Activated CD4-positive, alpha-beta memory T cell treated with anti-CD3 and anti-CD28 coated beads for 36 hours (primary cell): ENCODE measurements around the gene AP1S1. TPM values are rescaled to one million over a fixed set of nuclear protein-coding genes. Genes with fewer than 3 reads are reported as not detected.

Source experiments
- CTCF ChIA-PET: fragments of 350-600 bp; sonication (Branson Sonifier 250); formaldehyde crosslinking; loops from one replicate; lab custom pipeline; 2021; ENCODE audit warnings: antibody characterized with exemption, inconsistent platforms; lab: Charles Lee
- POLR2A ChIA-PET: fragments of 350-600 bp; sonication (Branson Sonifier 250); formaldehyde crosslinking; loops from one replicate; lab custom pipeline; 2021; ENCODE audit warnings: antibody characterized with exemption; lab: Charles Lee
- DNase-seq: peaks from one replicate; pipeline ENCODE4 v3.0.0-alpha.2; 2020
- H3K27ac Mint-ChIP-seq: one replicate; pipeline ENCODE4 v1.8.0; 2021; ENCODE audit warnings: mixed read lengths
- H3K27me3 Mint-ChIP-seq: one replicate; pipeline ENCODE4 v1.8.0; 2021; ENCODE audit warnings: mixed read lengths
- H3K36me3 Mint-ChIP-seq: one replicate; pipeline ENCODE4 v1.8.0; 2021; ENCODE audit warnings: mixed read lengths
- H3K4me1 Mint-ChIP-seq: one replicate; pipeline ENCODE4 v1.8.0; 2021; ENCODE audit warnings: low read depth, mixed read lengths
- H3K4me3 Mint-ChIP-seq: one replicate; pipeline ENCODE4 v1.8.0; 2021; ENCODE audit warnings: mild to moderate bottlenecking, mixed read lengths
- H3K9me3 Mint-ChIP-seq: one replicate; pipeline ENCODE4 v1.8.0; 2021; ENCODE audit warnings: mixed read lengths
- intact Hi-C: fragments of 100-400 bp; cut with micrococcal nuclease; formaldehyde crosslinking; loops from one replicate; pipeline ENCODE4 v1.15.1; 2023
- total RNA-seq, 2 experiments: library from RNA; stranded (reverse); gene quantifications; one replicate each; pipeline ENCODE4 v1.2.3, GENCODE V29; 2021

AP1S1 gene
- total RNA-seq, 2 experiments from 2014 or later = 41.1 to 44.7 TPM

- intact Hi-C loops = no loop called here
- ChIA-PET POLR2A (no interaction called here), CTCF (interaction anchor here (0.6 to 2.4 kb wide), 3 partner anchors 18 to 128 kb away, joined by 3 to 8 read pairs (median 5); no protein-coding TSS in a partner anchor)
- Mint-ChIP-seq H3K9me3 (no peaks in the 10 kb centered on the region), H3K27ac (no peak overlapping the region), H3K4me1 (peaks cover 27% of the 10 kb centered on the region), H3K27me3 (peaks cover 32% of the 10 kb centered on the region), H3K36me3 (peaks cover 27% of the 10 kb centered on the region), H3K4me3 (peak overlapping the region; percentile 41)
- no peak for DNase-seq
These were observed 7.6 kb downstream of the AP1S1 start for GRCh38 chr7:101161692-101162471.

GRCh38 chr7:101162551-101163278, 8.4 kb downstream of the AP1S1 start:
- Mint-ChIP-seq H3K4me3 (peak overlapping the region; percentile 41), H3K36me3 (peaks cover 26% of the 10 kb centered on the region), H3K27ac (no peak overlapping the region), H3K9me3 (no peaks in the 10 kb centered on the region), H3K4me1 (peaks cover 35% of the 10 kb centered on the region), H3K27me3 (peaks cover 40% of the 10 kb centered on the region)
- DNase-seq = no peak
- intact Hi-C loops = no loop called here
- ChIA-PET POLR2A (no interaction called here), CTCF (interaction anchor here (1.2 to 2.4 kb wide), 3 partner anchors 9 to 30 kb away, joined by 4 to 8 read pairs (median 5); no protein-coding TSS in a partner anchor)

- Mint-ChIP-seq H3K4me3 (peak overlapping the region; percentile 46), H3K9me3 (no peaks in the 10 kb centered on the region), H3K36me3 (peaks cover 21% of the 10 kb centered on the region), H3K4me1 (peaks cover 40% of the 10 kb centered on the region), H3K27ac (no peak overlapping the region), H3K27me3 (peaks cover 48% of the 10 kb centered on the region)
- intact Hi-C loops = loop anchor here (2.0 kb wide), 1 partner anchor 81 kb away; the partner anchor contains the start of gene FIS1
- ChIA-PET CTCF (interaction anchor here (1.2 to 2.4 kb wide), 3 partner anchors 8 to 29 kb away, joined by 4 to 8 read pairs (median 5); no protein-coding TSS in a partner anchor), POLR2A (no interaction called here)
- no peak for DNase-seq
These were observed 9.2 kb downstream of the AP1S1 start for GRCh38 chr7:101163279-101164070.

GRCh38 chr7:101164071-101164840, 10.0 kb downstream of the AP1S1 start:
- no peak overlapping the region for H3K27ac Mint-ChIP-seq
- ChIA-PET CTCF (interaction anchor here (1.8 to 2.7 kb wide), 3 partner anchors 20 to 53 kb away, joined by 6 to 20 read pairs (median 9); partner anchors contain the start of genes PLOD3 and ZNHIT1), POLR2A (interaction anchor here (2.0 kb wide), 1 partner anchor 53 kb away, joined by 6 read pairs; the partner anchor contains the start of genes PLOD3 and ZNHIT1)
- H3K36me3 Mint-ChIP-seq = peaks cover 19% of the 10 kb centered on the region
- no peak overlapping the region for H3K4me3 Mint-ChIP-seq
- peaks cover 45% of the 10 kb centered on the region for H3K4me1 Mint-ChIP-seq
- H3K9me3 Mint-ChIP-seq = no peaks in the 10 kb centered on the region
- no peak for DNase-seq
- intact Hi-C loops = loop anchor here (2.0 kb wide), 1 partner anchor 81 kb away; the partner anchor contains the start of gene FIS1
- H3K27me3 Mint-ChIP-seq = peaks cover 53% of the 10 kb centered on the region

GRCh38 chr7:101165075-101165957, 11.0 kb downstream of the AP1S1 start, which contains the start of gene VGF:
VGF (minus strand) TSS chr7:101165569; CDS start chr7:101164843, 726 bp downstream.
- H3K36me3 Mint-ChIP-seq = peaks cover 8% of the 10 kb centered on the region
- no peak within 1 kb of the TSS for H3K27ac Mint-ChIP-seq
- H3K4me1 Mint-ChIP-seq = peaks cover 53% of the 10 kb centered on the region
- POLR2A ChIA-PET = interaction anchor here (1.1 to 2.0 kb wide), 4 partner anchors 9 to 276 kb away, joined by 3 to 6 read pairs (median 4); partner anchors contain the start of genes PLOD3, UFSP1 and ZNHIT1
- H3K4me3 Mint-ChIP-seq = peak within 1 kb of the TSS; percentile 71
- H3K9me3 Mint-ChIP-seq = no peaks in the 10 kb centered on the region
- peaks cover 60% of the 10 kb centered on the region for H3K27me3 Mint-ChIP-seq
- CTCF ChIA-PET = interaction anchor here (0.9 to 2.7 kb wide), 7 partner anchors 8 to 52 kb away, joined by 3 to 20 read pairs (median 4); partner anchors contain the start of genes PLOD3 and ZNHIT1
- intact Hi-C loops = loop anchor here (1.0 to 2.0 kb wide), 2 partner anchors 11 to 79 kb away; partner anchors contain the start of genes AP1S1 and FIS1
- DNase-seq = peak; percentile 95

- H3K27ac Mint-ChIP-seq = no peak overlapping the region
- intact Hi-C loops = loop anchor here (1.0 to 2.0 kb wide), 2 partner anchors 12 to 79 kb away; partner anchors contain the start of genes AP1S1 and FIS1
These were observed 11.8 kb downstream of the AP1S1 start for GRCh38 chr7:101165958-101166647.

GRCh38 chr7:101166648-101166908, 12.3 kb downstream of the AP1S1 start:
- no peak for DNase-seq
- Mint-ChIP-seq H3K36me3 (peaks cover 2% of the 10 kb centered on the region), H3K4me3 (no peak overlapping the region), H3K9me3 (no peaks in the 10 kb centered on the region), H3K4me1 (peaks cover 65% of the 10 kb centered on the region), H3K27me3 (peaks cover 68% of the 10 kb centered on the region), H3K27ac (no peak overlapping the region)
- CTCF ChIA-PET = interaction anchor here (2.0 to 2.7 kb wide), 2 partner anchors 22 to 51 kb away, joined by 6 to 20 read pairs; partner anchors contain the start of genes PLOD3 and ZNHIT1
- intact Hi-C loops = no loop called here
- POLR2A ChIA-PET = no interaction called here

More at GRCh38 chr7:101165958-101166647, 11.8 kb downstream of the AP1S1 start:
- CTCF ChIA-PET = interaction anchor here (1.0 to 2.7 kb wide), 6 partner anchors 9 to 52 kb away, joined by 3 to 20 read pairs (median 5); partner anchors contain the start of genes PLOD3 and ZNHIT1
- DNase-seq = no peak
- POLR2A ChIA-PET = interaction anchor here (1.1 to 2.0 kb wide), 4 partner anchors 8 to 276 kb away, joined by 3 to 6 read pairs (median 4); partner anchors contain the start of genes PLOD3, UFSP1 and ZNHIT1
- Mint-ChIP-seq H3K9me3 (no peaks in the 10 kb centered on the region), H3K4me1 (peaks cover 60% of the 10 kb centered on the region), H3K4me3 (peak overlapping the region; percentile 71), H3K36me3 (peaks cover 7% of the 10 kb centered on the region), H3K27me3 (peaks cover 68% of the 10 kb centered on the region)

- Mint-ChIP-seq H3K4me3 (no peak overlapping the region), H3K36me3 (peaks cover 1% of the 10 kb centered on the region), H3K27me3 (peaks cover 73% of the 10 kb centered on the region), H3K9me3 (no peaks in the 10 kb centered on the region), H3K27ac (no peak overlapping the region), H3K4me1 (peaks cover 70% of the 10 kb centered on the region)
- CTCF ChIA-PET = interaction anchor here (2.7 kb wide), 1 partner anchor 23 kb away, joined by 20 read pairs; no protein-coding TSS in a partner anchor
- intact Hi-C loops = no loop called here
- POLR2A ChIA-PET = no interaction called here
- no peak for DNase-seq
These were observed 12.8 kb downstream of the AP1S1 start for GRCh38 chr7:101166909-101167644.
